Smooth muscle cell of bladder (primary cell): ENCODE results near the gene RBM28. TPM values are rescaled to one million over a fixed set of nuclear protein-coding genes. Genes with fewer than 3 reads are reported as not detected.

Source experiments
- total RNA-seq: library from RNA; depleted of rRNA; stranded (reverse); fragments of >200 nt; gene quantifications from 2 replicates; pipeline ENCODE4 v1.2.3, GENCODE V29; 2014

Gene RBM28, protein sequence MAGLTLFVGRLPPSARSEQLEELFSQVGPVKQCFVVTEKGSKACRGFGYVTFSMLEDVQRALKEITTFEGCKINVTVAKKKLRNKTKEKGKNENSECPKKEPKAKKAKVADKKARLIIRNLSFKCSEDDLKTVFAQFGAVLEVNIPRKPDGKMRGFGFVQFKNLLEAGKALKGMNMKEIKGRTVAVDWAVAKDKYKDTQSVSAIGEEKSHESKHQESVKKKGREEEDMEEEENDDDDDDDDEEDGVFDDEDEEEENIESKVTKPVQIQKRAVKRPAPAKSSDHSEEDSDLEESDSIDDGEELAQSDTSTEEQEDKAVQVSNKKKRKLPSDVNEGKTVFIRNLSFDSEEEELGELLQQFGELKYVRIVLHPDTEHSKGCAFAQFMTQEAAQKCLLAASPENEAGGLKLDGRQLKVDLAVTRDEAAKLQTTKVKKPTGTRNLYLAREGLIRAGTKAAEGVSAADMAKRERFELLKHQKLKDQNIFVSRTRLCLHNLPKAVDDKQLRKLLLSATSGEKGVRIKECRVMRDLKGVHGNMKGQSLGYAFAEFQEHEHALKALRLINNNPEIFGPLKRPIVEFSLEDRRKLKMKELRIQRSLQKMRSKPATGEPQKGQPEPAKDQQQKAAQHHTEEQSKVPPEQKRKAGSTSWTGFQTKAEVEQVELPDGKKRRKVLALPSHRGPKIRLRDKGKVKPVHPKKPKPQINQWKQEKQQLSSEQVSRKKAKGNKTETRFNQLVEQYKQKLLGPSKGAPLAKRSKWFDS
- total RNA-seq: 10.4 and 15.5 TPM in 2 replicates

DNA sequence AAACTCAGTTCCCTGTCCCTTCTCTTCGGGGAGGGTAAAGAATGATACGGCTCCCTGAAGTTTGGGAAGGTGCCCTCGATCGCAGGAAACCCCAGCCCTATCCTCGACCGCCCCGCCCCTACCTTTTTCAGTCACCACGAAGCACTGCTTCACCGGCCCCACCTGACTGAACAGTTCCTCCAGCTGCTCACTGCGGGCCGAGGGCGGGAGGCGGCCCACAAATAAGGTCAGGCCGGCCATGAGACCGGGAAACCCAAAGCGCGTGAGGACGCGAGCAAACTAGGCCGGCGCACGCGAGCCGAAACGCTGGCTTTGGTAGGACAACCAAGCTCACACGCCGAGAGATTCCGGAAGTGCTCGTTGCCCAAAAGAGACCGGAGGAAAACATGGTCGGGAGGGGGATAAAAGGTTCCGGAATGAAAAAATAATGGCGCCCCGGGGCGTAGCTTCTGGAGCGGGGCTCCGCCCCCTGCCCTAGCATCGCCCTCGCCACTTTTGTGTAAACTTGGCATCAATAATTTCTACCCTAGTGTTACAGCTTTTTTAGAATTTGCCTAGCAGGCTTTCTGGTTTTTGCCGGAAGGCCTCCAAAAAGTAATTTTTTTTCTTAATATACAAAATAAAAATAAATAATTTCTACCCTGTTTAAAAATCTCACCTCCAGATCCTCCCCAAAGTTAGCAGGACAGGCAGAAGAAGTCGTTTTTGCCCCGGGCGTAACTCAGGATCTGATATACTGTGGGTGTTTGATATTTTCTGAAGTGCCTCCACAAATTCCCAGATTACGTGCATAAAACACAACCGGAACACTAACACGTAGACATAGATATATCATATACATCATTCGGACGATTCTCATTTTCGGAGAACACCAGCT, at the start of gene RBM28:
Gene RBM28 (minus strand): TSS at position 355 of the 877 bp plus-strand sequence. CDS start 115 bp downstream, at position 240.

DNA sequence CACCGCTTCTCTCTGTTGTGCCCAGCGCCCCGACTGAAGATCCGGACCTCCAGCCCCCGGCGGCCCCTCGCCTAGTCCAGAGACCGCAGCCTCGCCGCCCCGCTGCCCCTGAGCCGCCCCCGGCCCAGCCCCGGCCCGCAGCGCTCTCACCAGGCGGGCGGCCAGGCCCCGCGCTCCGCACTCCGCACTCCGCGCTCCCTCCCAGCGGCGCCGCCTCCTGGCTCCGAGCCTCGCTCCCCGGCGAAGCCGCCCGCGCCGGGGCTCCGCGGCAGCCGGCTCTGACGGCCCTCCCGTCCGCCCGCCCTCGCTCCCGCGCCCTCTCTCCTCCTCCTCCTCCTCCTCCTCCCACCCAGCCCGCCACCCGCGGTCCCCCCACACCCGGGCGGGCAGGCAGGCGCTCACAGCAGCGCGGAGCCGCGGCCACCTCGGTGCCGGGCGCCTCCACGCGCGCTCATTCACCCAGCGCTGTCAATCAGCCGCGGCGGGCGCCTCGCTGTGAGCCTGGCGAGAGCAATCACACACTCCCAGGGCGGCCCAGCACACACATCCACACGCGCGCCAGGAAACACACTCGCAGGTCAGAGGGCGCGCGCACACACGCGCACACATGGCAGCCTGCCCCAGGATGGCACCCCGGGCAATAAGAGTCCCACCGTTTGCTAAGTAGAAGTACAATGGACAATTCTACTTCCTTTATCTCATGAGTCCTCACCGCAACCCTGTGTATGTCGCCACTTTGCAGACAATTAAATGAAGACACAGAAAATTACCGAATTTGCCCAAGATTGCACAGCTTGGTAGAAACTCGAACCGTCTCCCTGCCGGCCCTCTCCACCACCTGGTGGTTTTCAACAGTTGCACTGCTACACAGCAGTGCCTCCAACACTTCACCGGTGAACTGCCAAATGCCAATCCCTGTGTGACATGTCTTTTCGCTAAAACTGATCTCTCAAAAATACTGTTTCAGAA, 18.0 kb upstream of the RBM28 start, which contains the start of gene PRRT4:
Gene PRRT4 (minus strand): TSS at position 280 of the 969 bp plus-strand sequence.

Other genes with a start within 250 kb of the RBM28 start
- 0.09 TPM in 1 of 2 replicates, not detected in the other for gene LEP, start 102.6 kb downstream of the RBM28 start, total RNA-seq
- gene PRRT4, start 17.8 kb upstream of the RBM28 start, total RNA-seq: 0.18 TPM in 1 of 2 replicates, not detected in the other
- gene IMPDH1, start 66.1 kb upstream of the RBM28 start, total RNA-seq: 46.1 and 61.6 TPM in 2 replicates
- 15.6 and 46.7 TPM in 2 replicates for gene HILPDA, start 112.0 kb upstream of the RBM28 start, total RNA-seq
- 30.9 and 36.4 TPM in 2 replicates for gene METTL2B, start 132.8 kb upstream of the RBM28 start, total RNA-seq